ENCODE data around the gene TBC1D17.

TBC1D17 gene

DNA sequence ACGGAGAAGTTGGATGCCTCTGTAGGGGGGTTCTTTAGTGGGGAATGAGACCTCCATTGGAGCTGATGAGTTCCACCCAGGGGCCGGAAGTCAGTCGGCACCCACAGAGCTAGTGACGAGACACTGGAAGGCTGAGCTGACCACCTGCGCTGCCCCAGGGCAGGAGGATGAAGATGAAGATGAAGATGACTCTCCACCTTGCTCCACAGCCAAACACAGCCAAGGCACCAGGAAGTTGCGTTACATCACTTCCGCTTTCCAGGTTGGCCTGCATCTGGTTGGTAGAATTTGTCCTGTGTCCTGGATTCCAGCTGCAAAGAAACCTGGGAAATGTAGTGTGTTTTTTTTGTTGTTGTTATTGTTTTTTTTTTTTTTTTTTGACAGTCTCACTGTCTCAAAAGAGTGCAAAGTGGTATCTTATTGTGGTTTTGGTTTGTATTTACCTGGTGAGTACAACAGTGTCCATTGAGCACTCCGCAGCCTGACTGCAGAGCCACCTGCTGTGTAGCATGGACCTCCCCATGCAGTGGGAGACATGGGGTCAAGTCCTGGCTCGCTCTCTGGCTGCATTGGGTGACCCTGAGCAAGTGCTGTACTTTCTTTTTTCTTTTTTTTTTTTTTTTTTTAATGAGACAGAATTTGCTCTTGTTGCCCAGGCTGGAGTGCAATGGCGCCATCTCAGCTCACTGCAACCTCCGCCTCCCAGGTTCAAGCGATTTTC, 1.9 kb downstream of the TBC1D17 start:
- no peak for DNase-seq

GRCh38 chr19:49880162-49880869, 2.8 kb downstream of the TBC1D17 start:
- DNase-seq, result no peak

DNA sequence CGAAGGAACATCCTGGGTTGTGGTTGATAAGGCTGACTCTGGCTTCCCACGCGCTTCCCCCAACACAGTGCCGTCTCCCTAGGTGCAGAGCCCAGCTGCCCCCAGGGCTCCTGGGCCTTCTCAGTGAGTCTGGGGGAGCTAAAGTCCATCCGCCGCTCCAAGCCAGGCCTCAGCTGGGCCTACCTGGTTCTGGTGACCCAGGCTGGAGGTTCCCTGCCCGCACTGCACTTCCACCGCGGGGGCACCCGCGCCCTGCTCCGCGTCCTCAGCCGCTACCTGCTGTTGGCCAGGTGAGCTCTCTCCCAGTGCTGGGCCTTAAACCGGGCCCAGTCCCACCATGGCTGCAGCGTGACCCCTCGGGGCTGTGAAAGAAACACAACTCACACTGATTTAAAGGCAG, 3.7 kb downstream of the TBC1D17 start:
- DNase-seq, result no peak

GRCh38 chr19:49881672-49882394, 4.3 kb downstream of the TBC1D17 start:
- DNase-seq, result no peak

DNA sequence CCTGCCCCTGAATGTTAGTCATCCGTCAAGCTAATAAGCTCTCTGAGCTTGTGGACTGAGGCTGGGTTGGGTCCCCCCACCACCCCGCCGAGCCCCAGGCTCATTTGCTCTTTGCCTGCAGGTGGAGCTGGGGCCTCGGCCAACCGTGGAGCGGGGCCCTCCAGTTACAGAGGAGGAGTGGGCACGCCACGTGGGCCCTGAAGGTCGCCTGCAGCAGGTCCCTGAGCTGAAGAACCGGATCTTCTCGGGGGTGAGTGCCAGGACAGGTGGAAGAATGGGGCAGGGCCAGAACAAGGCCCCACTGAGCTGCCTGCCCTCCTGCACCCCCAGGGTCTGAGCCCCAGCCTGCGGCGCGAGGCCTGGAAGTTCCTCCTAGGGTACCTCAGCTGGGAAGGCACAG, 5.1 kb downstream of the TBC1D17 start:
- no peak for DNase-seq

DNA sequence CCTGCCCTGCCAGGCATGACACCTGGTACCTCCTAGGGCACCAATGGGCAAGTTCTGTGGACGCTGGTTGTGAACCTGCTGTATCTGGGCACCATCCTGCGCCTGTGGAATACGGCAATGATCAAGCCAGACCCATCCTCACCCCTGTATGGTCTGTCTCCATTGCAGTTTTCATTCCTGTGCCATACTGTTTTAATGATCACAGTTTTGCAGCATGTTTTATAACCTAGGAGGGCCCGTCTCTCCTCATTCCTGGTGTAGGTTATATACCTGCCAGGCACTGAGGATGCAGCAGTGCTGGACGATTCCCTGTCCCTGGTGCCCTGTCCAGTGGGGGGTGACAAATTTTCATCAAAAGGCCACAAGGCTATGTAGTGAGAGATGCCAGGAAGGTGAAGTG, 5.6 kb downstream of the TBC1D17 start:
- no peak for DNase-seq

- DNase-seq, result no peak
Measured at GRCh38 chr19:49884109-49884508, 6.6 kb downstream of the TBC1D17 start.

DNA sequence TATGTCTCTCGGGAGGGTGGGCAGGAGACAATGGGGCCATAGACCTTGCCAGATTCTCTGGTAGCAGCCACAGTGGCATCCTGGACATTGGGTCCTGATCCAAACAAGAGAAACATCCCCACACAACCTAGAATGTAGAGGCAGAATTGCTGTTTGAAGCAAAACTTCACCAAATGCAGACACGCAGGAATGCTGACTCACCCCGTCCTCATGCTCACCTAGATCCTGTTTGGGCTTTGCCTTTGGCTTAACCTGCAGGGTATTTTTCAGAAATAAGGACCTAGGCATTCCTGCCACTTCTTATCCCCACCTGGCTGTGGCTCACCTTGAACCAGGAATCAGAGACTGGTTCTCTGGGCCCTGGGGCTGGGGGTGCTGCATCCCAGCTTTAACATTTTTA, 7.3 kb downstream of the TBC1D17 start:
- DNase-seq, result no peak

DNA sequence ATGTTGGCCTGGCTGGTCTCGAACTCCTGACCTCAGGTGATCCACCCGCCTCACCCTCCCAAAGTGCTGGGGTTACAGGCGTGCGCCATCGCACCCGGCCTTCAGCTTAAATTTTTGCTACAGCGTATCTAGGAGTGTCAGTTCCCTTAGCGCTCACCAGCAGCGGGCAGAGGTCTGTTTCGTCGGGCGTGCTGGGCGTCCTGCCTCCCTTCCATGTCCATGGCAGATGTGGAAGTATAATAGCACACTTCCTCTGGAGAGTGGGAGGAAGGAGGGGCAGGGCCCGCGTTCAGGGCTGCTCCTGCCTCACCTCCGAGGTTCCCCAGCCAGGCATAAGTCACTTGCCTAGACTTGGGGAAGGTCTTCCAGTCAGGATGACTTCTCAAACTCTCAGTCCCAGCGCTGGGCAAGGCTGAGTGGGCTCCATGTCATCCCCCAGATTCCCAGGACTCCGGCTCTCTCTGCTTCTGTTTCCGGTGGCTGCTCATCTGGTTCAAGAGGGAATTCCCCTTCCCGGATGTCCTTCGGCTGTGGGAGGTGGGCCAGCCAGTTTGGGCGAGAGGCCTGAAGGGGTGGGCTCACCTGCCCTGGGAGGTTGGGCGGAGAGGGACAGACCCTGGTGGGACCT, 9.6 kb downstream of the TBC1D17 start:
- DNase-seq, result no peak

DNA sequence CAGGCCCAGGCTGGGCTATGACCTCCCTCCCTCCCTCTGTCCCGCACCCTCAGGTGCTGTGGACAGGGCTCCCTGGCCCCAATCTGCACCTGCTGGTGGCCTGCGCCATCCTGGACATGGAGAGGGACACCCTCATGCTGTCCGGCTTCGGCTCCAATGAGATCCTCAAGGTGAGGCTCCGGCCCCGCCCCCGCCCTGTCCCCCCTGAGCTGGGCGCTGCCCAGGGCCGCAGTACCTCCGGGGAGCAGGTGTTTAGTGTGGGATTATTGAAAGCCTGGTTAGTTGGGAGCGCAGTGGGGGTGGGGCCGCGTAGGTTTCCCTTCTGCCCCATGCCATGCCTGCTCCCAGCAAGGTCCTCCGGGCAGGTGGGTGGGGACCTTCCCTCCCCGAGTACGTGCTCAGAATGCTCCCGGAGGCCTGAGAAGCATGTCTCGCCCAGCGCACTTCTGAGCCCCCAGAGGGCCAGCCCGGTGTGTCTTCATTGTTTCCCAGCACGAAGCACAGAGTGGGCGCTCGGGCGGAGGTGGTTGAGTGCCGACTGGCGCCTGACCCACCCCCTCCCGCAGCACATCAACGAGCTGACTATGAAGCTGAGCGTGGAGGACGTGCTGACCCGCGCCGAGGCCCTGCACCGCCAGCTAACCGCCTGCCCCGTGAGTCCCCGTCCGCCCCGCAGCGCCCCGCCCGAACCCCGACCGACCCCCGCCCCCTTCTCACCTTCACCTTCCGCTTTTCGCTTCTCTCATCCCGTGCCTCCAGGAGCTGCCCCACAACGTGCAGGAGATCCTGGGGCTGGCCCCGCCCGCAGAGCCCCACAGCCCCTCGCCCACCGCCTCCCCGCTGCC, 10.4 kb downstream of the TBC1D17 start:
- DNase-seq, result no peak

DNA sequence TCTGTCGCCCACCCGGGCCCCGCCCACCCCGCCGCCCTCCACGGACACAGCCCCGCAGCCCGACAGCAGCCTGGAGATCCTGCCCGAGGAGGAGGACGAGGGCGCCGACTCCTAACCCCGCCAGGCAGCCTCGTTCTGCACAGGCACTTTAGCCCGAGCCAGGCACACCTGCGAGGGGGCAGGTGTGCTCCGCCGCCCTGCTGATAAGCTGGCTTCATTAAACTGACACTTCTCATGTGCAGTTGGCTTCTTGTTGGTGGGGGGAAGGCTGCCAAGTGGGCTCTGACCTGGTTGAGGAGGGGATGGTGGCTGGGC, 11.0 kb downstream of the TBC1D17 start:
- no peak for DNase-seq

DNA sequence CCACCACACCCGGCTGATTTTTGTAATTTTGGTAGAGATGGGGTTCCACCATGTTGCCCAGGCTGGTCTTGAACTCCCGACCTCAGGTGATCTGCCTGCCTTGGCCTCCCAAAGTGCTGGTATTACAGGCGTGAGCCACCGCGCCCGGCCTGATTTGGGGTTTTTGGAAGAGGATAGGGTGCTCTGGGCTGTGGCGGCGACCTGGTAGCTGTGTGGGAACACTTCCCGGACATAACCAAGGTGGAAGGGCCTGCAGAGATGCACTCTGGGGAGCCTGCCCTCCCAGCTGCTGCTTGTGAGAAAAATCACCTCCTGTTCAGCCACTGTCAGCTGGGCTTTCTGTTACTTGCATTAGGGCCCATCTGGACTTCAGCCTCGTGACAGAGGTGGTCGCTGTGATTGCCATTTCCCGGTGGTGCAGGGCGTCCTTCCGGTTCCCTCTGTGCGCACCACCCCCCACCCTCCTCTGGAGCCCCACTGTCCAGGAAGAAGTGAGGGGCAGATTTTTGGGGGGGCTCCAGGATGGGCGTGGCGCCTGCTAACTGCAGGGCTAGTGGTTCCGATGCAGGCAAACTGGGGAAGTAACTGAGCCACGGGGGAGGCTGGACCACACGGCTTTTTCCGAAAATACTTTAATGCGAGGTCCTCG, 11.7 kb downstream of the TBC1D17 start:
- DNase-seq, result no peak

DNA sequence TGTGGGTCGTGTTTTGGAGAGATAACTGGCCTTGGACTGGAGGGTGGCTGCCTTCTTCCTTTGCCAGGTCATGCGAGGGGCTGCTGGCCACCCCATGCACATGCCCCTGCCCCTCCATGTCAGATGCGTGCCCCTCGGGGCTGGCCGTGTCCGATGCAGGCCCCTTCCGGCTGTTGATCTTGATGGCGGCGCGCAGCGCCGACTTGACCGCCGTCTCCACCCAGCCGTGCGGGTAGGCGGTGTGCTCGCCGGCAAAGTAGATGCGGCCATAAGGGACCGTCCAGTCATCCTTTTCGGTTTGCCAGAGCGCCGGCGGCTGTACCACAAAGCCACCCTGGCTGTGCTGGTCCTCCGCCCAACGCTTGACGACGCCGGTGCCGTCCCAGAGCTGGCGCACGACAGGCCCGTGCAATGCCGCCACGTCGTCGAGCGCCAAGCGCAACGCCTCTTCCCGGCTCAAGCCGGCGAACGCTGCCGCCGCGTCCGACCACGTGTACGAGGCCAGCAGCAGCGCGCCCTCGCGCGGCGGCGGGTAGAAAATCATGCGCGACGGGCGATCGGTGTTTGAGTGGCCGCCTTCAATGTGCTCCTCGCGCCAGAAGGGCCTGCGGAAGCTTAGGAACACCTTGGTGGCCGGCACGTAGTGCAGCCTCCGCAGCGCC, 12.3 kb downstream of the TBC1D17 start:
- peak; percentile 83 for DNase-seq

- DNase-seq, result peak; percentile 74
Measured at GRCh38 chr19:49890349-49891311, 13.1 kb downstream of the TBC1D17 start.

DNA sequence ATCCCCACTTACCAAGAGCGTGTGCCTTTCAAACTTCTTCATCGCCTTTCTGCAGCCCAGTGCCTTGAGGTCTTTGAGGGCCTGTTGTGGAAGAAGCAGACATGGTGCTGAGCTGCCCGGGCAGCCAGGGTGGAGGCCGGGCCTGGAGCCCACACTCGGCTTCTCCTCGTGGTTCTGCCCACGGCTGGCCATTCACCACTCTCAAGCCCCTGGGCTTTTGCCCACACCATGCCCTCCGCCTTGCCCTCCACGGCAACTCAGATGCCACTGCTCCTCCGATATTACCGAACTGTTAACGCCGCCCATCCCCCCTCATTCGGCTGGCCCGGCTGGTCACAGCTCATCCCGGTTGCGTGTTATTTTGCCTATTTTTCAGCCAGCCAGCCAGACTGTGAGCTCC, 13.9 kb downstream of the TBC1D17 start:
- DNase-seq, result no peak

GRCh38 chr19:49892716-49893115, 15.2 kb downstream of the TBC1D17 start:
- DNase-seq, result no peak

GRCh38 chr19:49894011-49894664, 16.6 kb downstream of the TBC1D17 start:
- no peak for DNase-seq

- peak; percentile 68 for DNase-seq
Measured at GRCh38 chr19:49894879-49895565, 17.5 kb downstream of the TBC1D17 start.

All from stimulated activated CD4-positive, alpha-beta T cell treated with anti-CD3 and anti-CD28 coated beads, Interleukin-15, amount 100 ng/mL, for 24 hours (primary cell).